ENCODE data around the gene SENP6. TPM values are rescaled to one million over a fixed set of nuclear protein-coding genes. Genes with fewer than 3 reads are reported as not detected.
"Not testable (repeated sequence)": the region's sequence is repeated elsewhere in the genome, so short reads cannot be mapped to it uniquely, and the experiment has no call there.

SENP6 gene
- total RNA-seq, 1 experiment from 2014 or later = 116 TPM

DNA sequence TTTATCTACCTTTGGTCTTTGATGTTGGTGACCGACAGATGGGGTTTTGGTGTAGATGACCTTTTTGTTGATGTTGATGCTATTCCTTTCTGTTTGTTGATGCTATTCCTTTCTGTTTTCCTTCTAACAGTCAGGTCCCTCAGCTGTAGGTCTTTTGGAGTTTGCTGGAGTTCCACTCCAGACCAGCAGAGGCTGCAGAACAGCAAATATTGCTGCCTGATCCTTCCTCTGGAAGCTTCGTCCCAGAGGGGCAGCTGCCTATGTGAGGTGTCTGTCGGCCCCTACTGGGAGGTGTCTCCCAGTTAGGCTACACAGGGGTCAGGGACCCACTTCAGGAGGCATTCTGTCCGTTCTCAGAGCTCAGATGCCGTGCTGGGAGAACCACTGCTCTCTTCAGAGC is 85.9 kb downstream of the SENP6 start:
- H2BK120ac ChIP-seq (ENCODE audit: low read depth, low read length, poor library complexity, severe bottlenecking) = not testable (repeated sequence)

DNA sequence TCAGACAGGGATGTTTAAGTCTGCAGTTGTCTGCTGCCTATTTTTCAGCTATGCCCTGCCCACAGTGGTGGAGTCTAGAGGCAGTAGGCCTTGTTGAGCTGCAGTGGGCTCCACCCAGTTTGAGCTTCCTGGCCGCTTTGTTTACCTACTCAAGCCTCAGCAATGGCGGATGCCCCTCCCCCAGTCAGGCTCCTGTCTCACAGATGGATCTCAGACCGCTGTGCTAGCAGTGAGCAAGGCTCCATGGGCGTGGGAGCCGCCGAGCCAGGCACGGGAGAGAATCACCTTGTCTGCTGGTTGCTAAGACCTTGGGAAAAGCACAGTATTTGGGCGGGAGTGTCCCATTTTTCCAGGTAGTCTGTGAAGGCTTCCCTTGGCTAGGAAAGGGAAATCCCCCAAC is 86.3 kb downstream of the SENP6 start:
- H3K79me1 ChIP-seq (ENCODE audit: insufficient read depth, low read depth, low read length, poor library complexity, severe bottlenecking); H3K27me3 Mint-ChIP-seq (ENCODE audit: low read depth); H2BK15ac ChIP-seq (ENCODE audit: low read depth, low read length); H3K18ac ChIP-seq (ENCODE audit: insufficient read length, low read depth, low read length); H3K4ac ChIP-seq (ENCODE audit: low read depth, low read length); H3T11ph ChIP-seq (ENCODE audit: low read length); H4K20me1 ChIP-seq (ENCODE audit: control insufficient read depth, insufficient read depth, insufficient read length); H4K8ac ChIP-seq (replicated peaks; ENCODE audit: insufficient read length, low read depth, low read length); H3K79me2 ChIP-seq (ENCODE audit: insufficient read depth, low read length); H3K27me3 ChIP-seq (ENCODE audit: insufficient read depth, low read length); H2BK120ac ChIP-seq (ENCODE audit: low read depth, low read length, poor library complexity, severe bottlenecking); H3K23ac ChIP-seq (ENCODE audit: insufficient read length, low read depth, low read length); H3K56ac ChIP-seq (ENCODE audit: insufficient read length, low read depth, low read length); H3K9me3 Mint-ChIP-seq; H3K9me3 ChIP-seq (ENCODE audit: control insufficient read depth, low read depth, low read length); H3K23me2 ChIP-seq (ENCODE audit: insufficient read length, low read depth, low read length, poor library complexity, severe bottlenecking); H3K9ac ChIP-seq (ENCODE audit: extremely low read depth, insufficient read length, low read length); H2BK20ac ChIP-seq (ENCODE audit: low read depth, low read length, poor library complexity, severe bottlenecking); H2AFZ ChIP-seq (ENCODE audit: low read length); H2BK12ac ChIP-seq (ENCODE audit: insufficient read length, low read depth, low read length); H3K27ac ChIP-seq (ENCODE audit: insufficient read length, low read depth, low read length); H3K4me2 ChIP-seq (ENCODE audit: insufficient read depth, insufficient read length, low read length); H4K91ac ChIP-seq (ENCODE audit: insufficient read length, low read depth, low read length); H2BK5ac ChIP-seq (ENCODE audit: insufficient read length, low read length); H3K4me3 Mint-ChIP-seq; H3K14ac ChIP-seq (ENCODE audit: insufficient read depth, low read length); H4K5ac ChIP-seq (ENCODE audit: insufficient read length, low read depth, low read length); H3K4me1 ChIP-seq (ENCODE audit: insufficient read depth, low read length); H2AK5ac ChIP-seq (ENCODE audit: insufficient read length, low read length): not testable (repeated sequence)
- no CpG with 5 or more reads among the region's 8 CpGs for WGBS (ENCODE audit: extremely low coverage, insufficient read length, low lambda C conversion rate)
- DNase-seq = peak; percentile 52
- Mint-ChIP-seq H3K4me1 (peaks cover 29% of the 10 kb centered on the region in 2 experiments), H3K27ac (peak overlapping the region in 2 of 3 experiments; percentile 20 to 59; a peak in 3 of 7 replicates), H3K36me3 (ENCODE audit: insufficient read depth in 1 of 3, low read depth in 3 of 3) (peaks cover 20 to 75% (median 49%) of the 10 kb centered on the region in 3 experiments)

More for the DNA sequence above, 85.9 kb downstream of the SENP6 start:
- not testable (repeated sequence) for H3K9me3 ChIP-seq (ENCODE audit: control insufficient read depth, low read depth, low read length); H3K23me2 ChIP-seq (ENCODE audit: insufficient read length, low read depth, low read length, poor library complexity, severe bottlenecking); H4K8ac ChIP-seq (replicated peaks; ENCODE audit: insufficient read length, low read depth, low read length); H3K79me1 ChIP-seq (ENCODE audit: insufficient read depth, low read depth, low read length, poor library complexity, severe bottlenecking); H3K79me2 ChIP-seq (ENCODE audit: insufficient read depth, low read length); H2AK5ac ChIP-seq (ENCODE audit: insufficient read length, low read length); H3K4me1 ChIP-seq (ENCODE audit: insufficient read depth, low read length); H3K23ac ChIP-seq (ENCODE audit: insufficient read length, low read depth, low read length); H2BK5ac ChIP-seq (ENCODE audit: insufficient read length, low read length); H2BK12ac ChIP-seq (ENCODE audit: insufficient read length, low read depth, low read length); H3K4me3 Mint-ChIP-seq; H3K27me3 ChIP-seq (ENCODE audit: insufficient read depth, low read length); H3K27me3 Mint-ChIP-seq (ENCODE audit: low read depth); H4K91ac ChIP-seq (ENCODE audit: insufficient read length, low read depth, low read length); H3K14ac ChIP-seq (ENCODE audit: insufficient read depth, low read length); H3K9me3 Mint-ChIP-seq; H3K27ac ChIP-seq (ENCODE audit: insufficient read length, low read depth, low read length); H3K56ac ChIP-seq (ENCODE audit: insufficient read length, low read depth, low read length); H2BK20ac ChIP-seq (ENCODE audit: low read depth, low read length, poor library complexity, severe bottlenecking); H3K9ac ChIP-seq (ENCODE audit: extremely low read depth, insufficient read length, low read length); H3T11ph ChIP-seq (ENCODE audit: low read length); H2AFZ ChIP-seq (ENCODE audit: low read length); H3K4me2 ChIP-seq (ENCODE audit: insufficient read depth, insufficient read length, low read length); H3K4ac ChIP-seq (ENCODE audit: low read depth, low read length); H4K5ac ChIP-seq (ENCODE audit: insufficient read length, low read depth, low read length); H3K18ac ChIP-seq (ENCODE audit: insufficient read length, low read depth, low read length); H4K20me1 ChIP-seq (ENCODE audit: control insufficient read depth, insufficient read depth, insufficient read length); H2BK15ac ChIP-seq (ENCODE audit: low read depth, low read length)
- H3K27ac Mint-ChIP-seq = peak overlapping the region in 2 of 3 experiments; percentile 20 to 59; a peak in 3 of 7 replicates
- TF ChIP-seq, protein P1, sequence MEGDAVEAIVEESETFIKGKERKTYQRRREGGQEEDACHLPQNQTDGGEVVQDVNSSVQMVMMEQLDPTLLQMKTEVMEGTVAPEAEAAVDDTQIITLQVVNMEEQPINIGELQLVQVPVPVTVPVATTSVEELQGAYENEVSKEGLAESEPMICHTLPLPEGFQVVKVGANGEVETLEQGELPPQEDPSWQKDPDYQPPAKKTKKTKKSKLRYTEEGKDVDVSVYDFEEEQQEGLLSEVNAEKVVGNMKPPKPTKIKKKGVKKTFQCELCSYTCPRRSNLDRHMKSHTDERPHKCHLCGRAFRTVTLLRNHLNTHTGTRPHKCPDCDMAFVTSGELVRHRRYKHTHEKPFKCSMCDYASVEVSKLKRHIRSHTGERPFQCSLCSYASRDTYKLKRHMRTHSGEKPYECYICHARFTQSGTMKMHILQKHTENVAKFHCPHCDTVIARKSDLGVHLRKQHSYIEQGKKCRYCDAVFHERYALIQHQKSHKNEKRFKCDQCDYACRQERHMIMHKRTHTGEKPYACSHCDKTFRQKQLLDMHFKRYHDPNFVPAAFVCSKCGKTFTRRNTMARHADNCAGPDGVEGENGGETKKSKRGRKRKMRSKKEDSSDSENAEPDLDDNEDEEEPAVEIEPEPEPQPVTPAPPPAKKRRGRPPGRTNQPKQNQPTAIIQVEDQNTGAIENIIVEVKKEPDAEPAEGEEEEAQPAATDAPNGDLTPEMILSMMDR (conservative IDR thresholded peaks at IDR 0.05) = peak; percentile 48; the same call in 2 of the 3 replicates
- DNase-seq = peak; percentile 42
- peaks cover 24 to 75% (median 53%) of the 10 kb centered on the region in 3 experiments for H3K36me3 Mint-ChIP-seq (ENCODE audit: insufficient read depth in 1 of 3, low read depth in 3 of 3)
- no CpG with 5 or more reads among the region's 5 CpGs for WGBS (ENCODE audit: extremely low coverage, insufficient read length, low lambda C conversion rate)
- peaks cover 29% of the 10 kb centered on the region in 2 experiments for H3K4me1 Mint-ChIP-seq

All from H9 (cell line).